ENCODE results near the gene AGAP1. TPM values are rescaled to one million over a fixed set of nuclear protein-coding genes. Genes with fewer than 3 reads are reported as not detected.

The AGAP1 gene
- polyA plus RNA-seq, 4 donors, result 20.2 to 21.2 (median 20.3) TPM

DNA sequence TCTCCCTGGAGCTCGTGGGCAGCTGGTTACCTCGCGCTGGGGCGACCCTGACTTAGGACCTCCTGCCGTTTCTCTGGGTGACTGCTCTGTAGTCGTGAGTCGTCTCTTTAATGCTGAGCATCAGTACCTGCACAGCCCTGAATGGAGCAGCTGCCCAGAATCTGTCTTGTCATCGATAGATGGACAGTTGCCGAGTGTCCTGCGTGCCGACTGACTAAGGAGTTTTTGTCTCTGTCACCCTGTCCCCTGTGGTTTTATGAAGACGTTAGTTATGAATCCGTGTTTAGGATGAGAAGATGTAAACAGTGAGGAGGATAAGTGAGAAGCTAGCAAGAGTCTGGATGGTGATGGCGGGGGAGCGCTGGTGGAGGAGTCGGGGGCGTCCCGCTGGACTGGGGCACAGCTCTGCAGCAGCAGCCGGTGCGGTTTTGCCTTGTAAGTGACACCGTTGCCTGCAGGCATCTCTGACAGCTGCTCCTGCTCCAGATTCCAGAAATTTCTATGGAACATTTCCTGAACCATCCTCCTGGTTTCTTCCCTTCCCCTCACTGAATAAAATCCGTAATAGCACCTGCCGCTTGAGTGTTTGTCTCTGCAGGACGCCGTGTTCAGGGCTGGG lies 13.3 kb downstream of the AGAP1 start:
- DNase-seq (ENCODE audit: low read depth in 4 of 4, low spot score in 3 of 4), result no peak

- no peak for DNase-seq (ENCODE audit: low read depth in 4 of 4, low spot score in 3 of 4)
Observed at GRCh38 chr2:235507928-235508327, 14.1 kb downstream of the AGAP1 start.

- DNase-seq (ENCODE audit: low read depth in 4 of 4, low spot score in 3 of 4), result no peak
Observed at GRCh38 chr2:235508371-235509160, 14.7 kb downstream of the AGAP1 start.

- no peak for DNase-seq (ENCODE audit: low read depth in 4 of 4, low spot score in 3 of 4)
Observed at GRCh38 chr2:235510318-235510717, 16.5 kb downstream of the AGAP1 start.

DNA sequence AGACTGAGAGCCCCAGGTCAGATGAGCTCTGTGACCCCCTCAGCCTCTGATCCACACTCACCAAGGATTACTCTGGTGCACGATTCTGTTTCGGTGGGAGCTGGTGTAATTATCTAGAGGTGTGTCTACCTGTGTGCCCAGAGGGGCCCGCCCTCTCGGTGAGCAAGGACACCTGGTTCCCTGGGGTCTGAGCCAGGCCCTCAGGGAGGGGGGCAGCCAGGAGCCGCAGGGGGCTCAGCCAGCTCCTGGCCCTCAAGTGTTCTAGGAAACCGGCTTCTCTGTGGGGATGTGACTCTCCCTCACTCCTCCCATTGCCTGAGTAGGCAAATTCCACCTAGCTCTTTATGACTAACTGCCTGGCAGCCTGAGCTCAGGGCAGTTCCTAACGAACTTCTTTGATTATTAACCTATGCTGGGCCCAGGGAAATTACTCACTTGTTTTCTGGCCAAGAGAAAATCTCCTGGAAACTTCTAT lies 17.4 kb downstream of the AGAP1 start:
- peak in 1 of 4 donors; percentile 48 for DNase-seq (ENCODE audit: low read depth in 4 of 4, low spot score in 3 of 4)

DNA sequence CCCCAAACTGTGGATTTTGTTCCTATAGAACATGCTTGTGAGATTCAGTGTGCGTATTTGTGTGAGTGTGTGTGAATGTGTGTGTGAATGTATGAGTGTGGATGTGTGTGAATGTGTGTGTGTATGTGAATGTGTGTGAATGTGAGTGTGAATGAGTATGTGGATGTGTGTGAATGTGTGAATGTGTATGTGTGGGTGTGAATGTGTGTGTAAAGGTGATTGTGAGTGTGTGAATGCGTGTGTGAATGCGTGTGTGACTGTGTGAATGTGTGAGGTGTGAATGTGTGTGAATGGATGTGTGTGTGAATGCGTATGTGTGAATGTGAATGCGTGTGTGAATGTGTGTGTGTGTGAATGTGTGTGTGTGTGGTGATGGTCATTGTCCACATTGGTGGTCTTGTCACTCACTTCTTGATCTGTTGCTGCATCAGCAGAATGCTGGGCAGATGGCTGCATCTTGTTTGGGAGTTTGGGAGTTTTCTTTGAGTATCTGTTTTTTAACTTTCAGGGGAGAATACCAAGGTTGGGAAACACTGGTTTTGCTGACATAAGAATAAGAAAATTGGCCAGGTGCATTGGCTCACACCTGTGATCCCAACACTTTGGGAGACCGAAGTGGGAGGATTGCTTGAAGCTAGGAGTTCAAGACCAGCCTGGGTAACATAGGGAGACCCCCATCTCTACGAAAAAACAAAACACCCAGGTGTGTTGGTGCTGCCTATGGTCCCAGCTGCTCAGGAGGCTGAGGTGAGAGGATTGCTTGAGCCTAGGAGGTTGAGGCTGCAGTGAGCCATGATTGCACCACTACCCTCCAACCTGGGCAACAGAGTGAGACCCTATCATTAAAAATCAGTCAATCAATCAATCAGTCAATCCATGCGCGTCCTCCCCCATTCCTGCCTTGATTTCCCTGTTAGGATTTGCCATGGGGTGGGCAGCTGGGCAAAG lies 18.2 kb downstream of the AGAP1 start:
- no peak for DNase-seq (ENCODE audit: low read depth in 4 of 4, low spot score in 3 of 4)

DNA sequence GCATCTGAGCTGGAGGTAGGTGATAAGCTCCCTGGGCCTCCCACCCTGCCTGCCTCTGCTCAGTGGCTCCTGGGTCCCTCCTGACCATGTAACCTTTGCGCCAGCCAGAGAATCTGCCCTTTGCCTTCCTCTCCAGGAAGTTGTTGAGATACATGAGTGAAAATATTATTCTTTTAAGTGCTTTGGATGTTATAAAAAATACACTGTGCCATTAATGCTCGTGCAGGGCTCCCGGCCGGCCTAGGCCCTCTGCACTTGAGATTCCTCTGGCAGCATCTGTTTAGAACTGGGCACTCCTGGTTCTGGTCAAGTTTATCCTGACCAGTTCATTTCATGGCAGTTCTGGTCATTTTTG lies 18.8 kb downstream of the AGAP1 start:
- no peak for DNase-seq (ENCODE audit: low read depth in 4 of 4, low spot score in 3 of 4)

DNA sequence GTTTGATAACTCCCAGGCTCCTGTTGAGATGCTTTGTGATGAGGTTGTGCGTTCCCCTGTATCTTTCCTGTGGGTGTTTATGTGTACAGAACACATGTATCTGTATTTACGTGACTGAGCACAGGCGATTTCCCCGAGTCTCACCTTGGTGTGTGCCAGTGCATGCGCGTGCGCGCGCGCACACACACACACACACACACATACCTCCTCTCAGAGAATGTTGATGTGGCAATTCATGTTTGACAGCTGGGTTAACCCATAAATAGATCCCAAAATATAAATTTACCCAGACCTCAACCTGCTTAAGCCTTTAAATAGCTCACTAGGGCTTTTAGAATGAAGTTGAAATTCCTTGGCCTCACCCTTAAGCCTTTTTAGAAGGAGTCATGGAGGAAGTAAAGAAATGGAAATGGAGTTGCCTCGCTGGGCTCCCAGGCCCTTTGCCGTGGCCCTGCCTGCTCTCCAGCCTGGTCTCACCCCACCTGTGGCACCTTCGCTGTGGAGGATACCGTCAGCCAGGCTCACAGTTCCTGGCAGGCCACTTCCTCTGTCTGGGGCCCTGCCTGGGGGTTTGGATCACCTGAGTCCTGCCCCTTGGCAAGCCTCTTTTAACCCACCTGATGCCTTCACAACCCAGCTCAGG lies 20.3 kb downstream of the AGAP1 start:
- no peak for DNase-seq (ENCODE audit: low read depth in 4 of 4, low spot score in 3 of 4)

DNA sequence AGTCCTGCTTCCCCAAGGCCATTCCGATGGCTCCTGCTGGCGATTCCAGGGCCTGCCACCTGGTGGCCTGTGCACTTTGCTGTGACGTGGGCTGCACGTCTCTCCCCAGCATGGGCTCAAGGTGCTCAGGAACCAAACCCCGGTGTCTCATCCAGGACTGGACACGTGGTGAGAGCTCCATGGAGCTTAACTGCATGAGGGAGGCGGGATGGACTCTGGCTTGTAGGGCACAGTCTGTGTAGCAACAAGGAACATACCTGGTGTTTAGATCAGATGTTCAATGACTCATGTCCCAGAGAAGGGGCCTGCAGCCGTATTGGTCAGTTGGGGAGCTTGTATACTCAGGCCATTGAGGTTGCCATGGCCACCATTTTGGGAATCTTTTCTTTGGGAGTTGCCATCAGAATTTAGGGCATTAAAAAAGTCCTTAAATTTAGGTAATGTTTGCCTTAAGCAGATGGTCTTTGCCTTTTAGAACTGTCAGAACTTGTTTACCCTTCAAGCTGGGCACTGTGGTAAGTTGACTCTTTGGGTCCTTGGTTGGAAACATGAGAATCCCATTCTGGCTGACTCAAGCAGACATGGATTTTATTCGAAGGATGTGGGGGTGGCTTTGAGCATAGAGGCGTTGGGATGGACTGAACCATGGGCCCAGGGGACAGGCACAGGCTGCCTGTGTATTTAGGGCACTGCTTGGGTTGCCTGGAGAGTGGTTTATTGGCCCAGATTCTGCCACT lies 21.0 kb downstream of the AGAP1 start:
- no peak for DNase-seq (ENCODE audit: low read depth in 4 of 4, low spot score in 3 of 4)

DNA sequence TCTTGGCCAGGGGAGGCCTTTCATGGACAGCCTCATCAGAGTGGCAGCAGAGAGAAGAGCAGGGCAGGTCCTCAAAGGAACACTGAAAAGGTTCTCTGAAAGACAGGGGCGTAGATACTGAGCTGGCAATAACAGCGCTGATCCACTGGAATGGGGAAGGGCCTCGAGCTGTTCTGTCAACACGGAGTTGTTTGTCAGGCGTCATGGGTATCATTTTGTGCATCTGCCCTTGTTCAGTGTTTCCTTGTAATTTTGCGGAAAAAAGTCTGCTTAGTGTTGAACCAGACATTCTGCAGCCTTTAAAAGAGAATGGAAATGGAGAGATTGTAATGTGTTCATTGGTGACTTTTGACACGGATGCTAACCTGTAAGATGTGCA lies 21.5 kb downstream of the AGAP1 start:
- no peak for DNase-seq (ENCODE audit: low read depth in 4 of 4, low spot score in 3 of 4)

- no peak for DNase-seq (ENCODE audit: low read depth in 4 of 4, low spot score in 3 of 4)
Observed at GRCh38 chr2:235515821-235516220, 22.0 kb downstream of the AGAP1 start.

- no peak for DNase-seq (ENCODE audit: low read depth in 4 of 4, low spot score in 3 of 4)
Observed at GRCh38 chr2:235516257-235516656, 22.4 kb downstream of the AGAP1 start.

GRCh38 chr2:235518322-235519090 lies 24.7 kb downstream of the AGAP1 start:
- no peak for DNase-seq (ENCODE audit: low read depth in 4 of 4, low spot score in 3 of 4)

DNA sequence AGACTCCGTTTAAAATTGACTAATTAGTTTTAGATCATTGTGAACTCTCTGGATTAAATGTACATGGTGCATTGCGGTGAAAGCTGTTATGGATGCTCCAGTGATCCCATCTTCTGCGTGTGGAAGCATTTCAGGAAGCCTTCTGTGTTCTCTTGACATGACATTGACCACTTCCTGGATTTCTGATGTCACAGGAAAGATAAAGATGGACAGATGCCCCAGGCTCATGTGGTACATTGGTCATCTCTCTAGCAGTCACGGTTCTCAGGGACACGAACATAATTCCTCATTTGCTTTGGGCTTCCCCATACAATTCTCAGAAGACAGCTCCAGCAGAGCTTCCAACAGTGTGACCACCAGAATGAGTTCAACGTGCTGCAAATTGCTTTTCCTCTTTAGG lies 26.9 kb downstream of the AGAP1 start:
- no peak for DNase-seq (ENCODE audit: low read depth in 4 of 4, low spot score in 3 of 4)

DNA sequence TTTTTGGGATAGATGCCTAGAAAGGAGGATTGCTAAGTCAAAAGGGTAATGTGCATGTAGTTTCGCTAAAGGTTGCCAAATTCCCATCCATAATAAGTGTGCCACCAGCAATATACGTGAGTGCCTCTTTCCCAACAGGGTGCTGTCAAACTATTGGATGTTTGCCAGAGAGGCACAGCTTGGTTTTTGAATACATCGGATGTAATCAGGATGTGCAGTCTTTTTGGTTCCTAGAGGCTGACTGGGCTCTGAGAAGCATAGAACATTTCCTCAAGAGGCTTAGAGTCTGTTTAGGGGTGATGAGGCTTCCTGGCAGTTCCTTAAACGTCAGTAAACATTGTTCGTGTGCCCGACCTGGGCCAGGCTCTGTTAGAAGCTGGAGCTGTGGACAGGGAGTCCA lies 28.0 kb downstream of the AGAP1 start:
- no peak for DNase-seq (ENCODE audit: low read depth in 4 of 4, low spot score in 3 of 4)

- no peak for DNase-seq (ENCODE audit: low read depth in 4 of 4, low spot score in 3 of 4)
Observed at GRCh38 chr2:235523021-235523420, 29.2 kb downstream of the AGAP1 start.

DNA sequence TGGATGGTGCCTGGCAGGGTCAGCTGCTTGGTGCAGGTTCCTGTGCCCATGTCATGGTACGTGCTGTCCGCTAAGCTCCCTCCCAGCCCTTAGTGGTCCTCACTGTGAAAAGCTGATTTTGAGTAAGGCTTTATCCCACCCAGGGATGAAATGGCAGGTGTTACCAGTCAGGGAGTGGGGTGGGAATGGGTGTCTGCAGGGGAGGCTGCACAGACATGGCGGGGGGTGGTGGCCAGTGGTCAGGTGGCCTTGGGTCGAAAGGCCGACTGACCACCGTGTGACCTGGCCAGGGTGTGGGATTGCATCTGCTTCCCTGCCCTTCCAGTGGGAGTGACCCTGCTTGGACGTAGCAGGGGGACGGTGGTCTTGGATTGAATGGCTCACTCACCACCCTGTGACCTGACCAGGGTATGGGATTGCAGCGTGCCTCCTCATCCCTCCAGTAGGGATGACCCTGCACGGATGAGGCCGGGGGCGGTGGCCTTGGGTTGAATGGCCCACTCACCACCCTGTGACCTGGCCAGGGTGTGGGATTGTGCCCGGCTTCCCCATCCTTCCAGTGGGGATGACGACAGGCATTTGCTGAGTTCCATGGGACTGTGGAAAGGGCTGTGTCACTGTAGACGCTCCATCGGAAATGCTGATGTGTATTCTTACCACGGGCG lies 29.8 kb downstream of the AGAP1 start:
- no peak for DNase-seq (ENCODE audit: low read depth in 4 of 4, low spot score in 3 of 4)

DNA sequence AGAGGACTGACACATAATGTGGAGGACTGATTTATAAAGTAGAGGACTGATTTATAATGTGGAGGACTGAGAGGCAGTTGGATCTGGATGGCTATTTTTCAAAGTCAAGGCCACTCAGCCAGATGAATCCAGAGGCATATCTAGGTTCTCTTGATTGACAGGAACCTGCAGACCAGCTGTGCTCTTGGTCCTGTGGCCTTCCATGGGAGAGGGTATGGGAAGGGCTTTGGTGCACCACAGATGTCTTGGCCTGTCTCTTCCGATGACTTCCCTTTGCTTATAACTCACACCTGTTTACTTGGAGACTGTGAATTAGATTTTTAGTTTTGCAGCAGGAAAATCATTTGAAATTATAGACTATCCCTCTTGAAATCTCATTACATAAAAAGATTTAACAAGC lies 32.3 kb downstream of the AGAP1 start:
- DNase-seq (ENCODE audit: low read depth in 4 of 4, low spot score in 3 of 4), result no peak
